Cardiac fibroblast (primary cell): ENCODE results near the gene CXADR.

Experiments
- DNase-seq, 2 donors: peaks; one replicate each; pipeline versions ENCODE4 v3.0.0 to v3.0.0-alpha.2; 2010; ENCODE audit warnings: low read depth in 2 of 2
- H3K4me3 ChIP-seq, 2 donors: replicated peaks in 1 of 2; 1 replicate in 1 of 2; 2 replicates in 1 of 2; pipeline ENCODE4 v1.5.1; 2011; ENCODE audit warnings: low read depth in 2 of 2, low read length in 2 of 2, mild to moderate bottlenecking in 2 of 2, moderate library complexity in 1 of 2
- CTCF ChIP-seq: IDR thresholded peaks from one replicate; pipeline ENCODE4 v1.5.1; 2011; ENCODE audit warnings: low read depth, mild to moderate bottlenecking, low read length, inconsistent platforms

The CXADR gene

GRCh38 chr21:17540530-17540929 lies 27.7 kb downstream of the CXADR start:
- TF ChIP-seq CTCF = no peak
- DNase-seq = no peak
- H3K4me3 ChIP-seq = no peak overlapping the region

- H3K4me3 ChIP-seq = no peak overlapping the region
- TF ChIP-seq CTCF = no peak
- peak in 1 of 2 donors; percentile 16 for DNase-seq
Measured at GRCh38 chr21:17542371-17543011, 29.6 kb downstream of the CXADR start.

- no peak for DNase-seq
- no peak for TF ChIP-seq CTCF
Measured at GRCh38 chr21:17545007-17545406, 32.2 kb downstream of the CXADR start.

GRCh38 chr21:17548262-17548661 lies 35.4 kb downstream of the CXADR start:
- DNase-seq = peak in 1 of 2 donors; percentile 7
- no peak overlapping the region for H3K4me3 ChIP-seq
- no peak for TF ChIP-seq CTCF

More at GRCh38 chr21:17545007-17545406, 32.2 kb downstream of the CXADR start:
- H3K4me3 ChIP-seq = no peak overlapping the region

- no peak for TF ChIP-seq CTCF
- no peak overlapping the region for H3K4me3 ChIP-seq
- no peak for DNase-seq
Measured at GRCh38 chr21:17550671-17551308, 37.9 kb downstream of the CXADR start.

- no peak for TF ChIP-seq CTCF
- H3K4me3 ChIP-seq = no peak overlapping the region
- no peak for DNase-seq
Measured at GRCh38 chr21:17552410-17552809, 39.6 kb downstream of the CXADR start.
